ENCODE data around the gene IL12RB1.

DNA sequence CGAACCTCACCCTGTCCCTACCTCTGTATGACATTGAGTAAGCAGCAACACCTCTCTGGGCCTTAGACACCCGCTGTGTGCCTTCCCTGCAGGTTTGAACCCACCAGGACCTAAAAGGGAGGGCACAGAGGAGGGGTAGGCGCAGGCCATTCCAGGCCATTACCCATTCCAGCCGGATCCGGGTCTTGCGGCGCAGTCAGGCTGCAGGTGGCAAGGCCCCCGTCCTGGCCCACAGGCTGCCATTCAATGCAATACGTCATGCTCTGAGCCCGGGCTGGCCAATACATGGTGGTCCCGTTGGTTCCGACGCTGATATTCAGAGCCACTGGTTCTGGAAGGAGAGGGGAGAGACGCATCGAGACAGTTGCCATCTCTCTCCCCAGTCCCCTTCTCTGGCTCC is 17.4 kb downstream of the IL12RB1 start:
- TF ChIP-seq, protein P1, sequence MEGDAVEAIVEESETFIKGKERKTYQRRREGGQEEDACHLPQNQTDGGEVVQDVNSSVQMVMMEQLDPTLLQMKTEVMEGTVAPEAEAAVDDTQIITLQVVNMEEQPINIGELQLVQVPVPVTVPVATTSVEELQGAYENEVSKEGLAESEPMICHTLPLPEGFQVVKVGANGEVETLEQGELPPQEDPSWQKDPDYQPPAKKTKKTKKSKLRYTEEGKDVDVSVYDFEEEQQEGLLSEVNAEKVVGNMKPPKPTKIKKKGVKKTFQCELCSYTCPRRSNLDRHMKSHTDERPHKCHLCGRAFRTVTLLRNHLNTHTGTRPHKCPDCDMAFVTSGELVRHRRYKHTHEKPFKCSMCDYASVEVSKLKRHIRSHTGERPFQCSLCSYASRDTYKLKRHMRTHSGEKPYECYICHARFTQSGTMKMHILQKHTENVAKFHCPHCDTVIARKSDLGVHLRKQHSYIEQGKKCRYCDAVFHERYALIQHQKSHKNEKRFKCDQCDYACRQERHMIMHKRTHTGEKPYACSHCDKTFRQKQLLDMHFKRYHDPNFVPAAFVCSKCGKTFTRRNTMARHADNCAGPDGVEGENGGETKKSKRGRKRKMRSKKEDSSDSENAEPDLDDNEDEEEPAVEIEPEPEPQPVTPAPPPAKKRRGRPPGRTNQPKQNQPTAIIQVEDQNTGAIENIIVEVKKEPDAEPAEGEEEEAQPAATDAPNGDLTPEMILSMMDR (conservative IDR thresholded peaks at IDR 0.05 in 1 of 2, IDR thresholded peaks at IDR 0.05 in 1 of 2; ENCODE audit: extremely low read depth in 1 of 2, insufficient read depth in 1 of 2, low read depth in 1 of 2, low read length in 2 of 2) = no peak
- TF ChIP-seq EZH2 (IDR thresholded peaks at IDR 0.05; ENCODE audit: borderline replicate concordance, low read length) = no peak

All from mammary epithelial cell (primary cell).